Body of pancreas (tissue), 4 donors: ENCODE results near the gene KCNJ18.
"Not testable (repeated sequence)": the region's sequence is repeated elsewhere in the genome, so short reads cannot be mapped to it uniquely, and the experiment has no call there.

ENCODE experiments used
- POLR2A ChIP-seq, 3 donors: fragments of 450-650 bp; IDR thresholded peaks; one replicate each; pipeline ENCODE4 v1.6.1; 2016; ENCODE audit warnings: antibody characterized with exemption in 3 of 3, mild to moderate bottlenecking in 2 of 3
- TF ChIP-seq, protein P1 (sequence below), 7 experiments: fragments of 450-650 bp in 4 of 7; fragments of 200-600 bp in 3 of 7; sonication (generic) in 3 of 7; IDR thresholded peaks; one replicate each; pipeline ENCODE4 v1.5.1; 2016 to 2019; ENCODE audit warnings: antibody characterized with exemption in 7 of 7

DNA sequence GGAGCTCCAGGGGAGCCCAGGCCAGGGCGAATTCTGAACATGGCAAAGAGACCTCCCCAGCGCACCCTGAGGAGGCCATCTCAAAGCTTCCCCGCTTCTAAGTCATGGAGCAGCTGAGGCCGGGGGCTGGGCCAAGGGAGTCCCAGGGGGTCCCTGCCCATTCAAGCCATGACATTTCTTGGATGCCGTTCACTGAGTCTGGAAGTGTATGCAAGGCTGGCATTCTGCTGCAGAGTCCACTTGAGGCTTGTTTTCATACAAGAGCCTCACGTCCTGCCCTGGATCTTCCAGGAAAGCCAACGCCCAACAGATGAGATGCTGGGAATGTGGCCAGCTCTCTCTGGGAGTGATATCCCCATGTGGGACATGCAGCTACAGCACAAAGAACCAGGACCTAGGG lies 48.5 kb downstream of the KCNJ18 start:
- TF ChIP-seq, protein P1, sequence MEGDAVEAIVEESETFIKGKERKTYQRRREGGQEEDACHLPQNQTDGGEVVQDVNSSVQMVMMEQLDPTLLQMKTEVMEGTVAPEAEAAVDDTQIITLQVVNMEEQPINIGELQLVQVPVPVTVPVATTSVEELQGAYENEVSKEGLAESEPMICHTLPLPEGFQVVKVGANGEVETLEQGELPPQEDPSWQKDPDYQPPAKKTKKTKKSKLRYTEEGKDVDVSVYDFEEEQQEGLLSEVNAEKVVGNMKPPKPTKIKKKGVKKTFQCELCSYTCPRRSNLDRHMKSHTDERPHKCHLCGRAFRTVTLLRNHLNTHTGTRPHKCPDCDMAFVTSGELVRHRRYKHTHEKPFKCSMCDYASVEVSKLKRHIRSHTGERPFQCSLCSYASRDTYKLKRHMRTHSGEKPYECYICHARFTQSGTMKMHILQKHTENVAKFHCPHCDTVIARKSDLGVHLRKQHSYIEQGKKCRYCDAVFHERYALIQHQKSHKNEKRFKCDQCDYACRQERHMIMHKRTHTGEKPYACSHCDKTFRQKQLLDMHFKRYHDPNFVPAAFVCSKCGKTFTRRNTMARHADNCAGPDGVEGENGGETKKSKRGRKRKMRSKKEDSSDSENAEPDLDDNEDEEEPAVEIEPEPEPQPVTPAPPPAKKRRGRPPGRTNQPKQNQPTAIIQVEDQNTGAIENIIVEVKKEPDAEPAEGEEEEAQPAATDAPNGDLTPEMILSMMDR (IDR thresholded peaks at IDR 0.05): not testable (repeated sequence)
- TF ChIP-seq POLR2A (IDR thresholded peaks at IDR 0.05): not testable (repeated sequence)
